Glutamatergic neuron (in vitro differentiated cells): ENCODE measurements around the gene DSP. TPM values are rescaled to one million over a fixed set of nuclear protein-coding genes. Genes with fewer than 3 reads are reported as not detected.

ENCODE experiments used
- DNase-seq: peaks from one replicate; pipeline ENCODE4 v3.0.0; 2022
- H3K27ac Mint-ChIP-seq: one replicate; pipeline ENCODE4 v1.8.0; 2020; ENCODE audit warnings: mild to moderate bottlenecking, mixed read lengths, inconsistent platforms; ENCODE audit not compliant: unreplicated experiment
- H3K27me3 Mint-ChIP-seq: one replicate; pipeline ENCODE4 v1.8.0; 2020; ENCODE audit warnings: mild to moderate bottlenecking, moderate library complexity, mixed read lengths, inconsistent platforms; ENCODE audit not compliant: unreplicated experiment
- H3K36me3 Mint-ChIP-seq: one replicate; pipeline ENCODE4 v1.8.0; 2020; ENCODE audit warnings: mild to moderate bottlenecking, mixed read lengths, inconsistent platforms; ENCODE audit not compliant: unreplicated experiment
- H3K4me1 Mint-ChIP-seq: one replicate; pipeline ENCODE4 v1.8.0; 2020; ENCODE audit warnings: mild to moderate bottlenecking, low read depth, mixed read lengths, inconsistent platforms; ENCODE audit not compliant: unreplicated experiment
- H3K4me3 Mint-ChIP-seq: one replicate; pipeline ENCODE4 v1.8.0; 2020; ENCODE audit warnings: mild to moderate bottlenecking, mixed read lengths, inconsistent platforms; ENCODE audit not compliant: unreplicated experiment
- H3K9me3 Mint-ChIP-seq: one replicate; pipeline ENCODE4 v1.8.0; 2020; ENCODE audit warnings: mild to moderate bottlenecking, moderate library complexity, mixed read lengths, inconsistent platforms; ENCODE audit not compliant: unreplicated experiment
- total RNA-seq: library from RNA; stranded (reverse); fragmentation: NEBNext Ultra II Directional; extraction: Animal tissue kit (Norgen Biotek cat#: 25700); gene quantifications from one replicate; pipeline ENCODE4 v1.2.1, GENCODE V29; 2021; ENCODE audit not compliant: unreplicated experiment
- TF ChIP-seq, protein P1 (sequence below): fragments of 200-600 bp; sonication (generic); IDR thresholded peaks from one replicate; pipeline ENCODE4 v1.5.0; 2021; ENCODE audit not compliant: partially characterized antibody, unreplicated experiment

The DSP gene
- total RNA-seq, 1 donor from 2014 or later = 8.9 TPM

DNA sequence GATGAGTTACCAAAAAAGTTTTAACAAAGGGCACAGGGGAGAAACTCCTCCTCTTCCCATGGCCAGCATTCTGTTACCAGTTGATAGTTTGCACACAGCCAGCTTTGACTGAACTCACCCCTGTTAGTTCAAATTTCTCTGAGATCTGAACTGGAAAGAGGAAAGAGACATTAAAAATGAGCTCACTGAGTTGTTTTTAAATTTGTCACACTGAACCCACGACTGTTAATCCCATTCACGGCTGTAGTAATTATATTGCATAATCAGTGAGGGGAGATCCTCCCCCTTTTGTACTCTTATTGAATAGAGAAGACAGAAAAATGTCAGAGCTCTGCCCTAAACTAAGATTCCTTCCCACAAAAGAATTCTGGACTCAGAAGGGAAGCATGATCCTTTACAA lies 17.5 kb upstream of the DSP start:
- Mint-ChIP-seq H3K36me3 (no peaks in the 10 kb centered on the region), H3K9me3 (peaks cover 3% of the 10 kb centered on the region), H3K27ac (no peak overlapping the region), H3K27me3 (peaks cover 2% of the 10 kb centered on the region), H3K4me1 (no peaks in the 10 kb centered on the region), H3K4me3 (no peak overlapping the region)
- TF ChIP-seq, protein P1, sequence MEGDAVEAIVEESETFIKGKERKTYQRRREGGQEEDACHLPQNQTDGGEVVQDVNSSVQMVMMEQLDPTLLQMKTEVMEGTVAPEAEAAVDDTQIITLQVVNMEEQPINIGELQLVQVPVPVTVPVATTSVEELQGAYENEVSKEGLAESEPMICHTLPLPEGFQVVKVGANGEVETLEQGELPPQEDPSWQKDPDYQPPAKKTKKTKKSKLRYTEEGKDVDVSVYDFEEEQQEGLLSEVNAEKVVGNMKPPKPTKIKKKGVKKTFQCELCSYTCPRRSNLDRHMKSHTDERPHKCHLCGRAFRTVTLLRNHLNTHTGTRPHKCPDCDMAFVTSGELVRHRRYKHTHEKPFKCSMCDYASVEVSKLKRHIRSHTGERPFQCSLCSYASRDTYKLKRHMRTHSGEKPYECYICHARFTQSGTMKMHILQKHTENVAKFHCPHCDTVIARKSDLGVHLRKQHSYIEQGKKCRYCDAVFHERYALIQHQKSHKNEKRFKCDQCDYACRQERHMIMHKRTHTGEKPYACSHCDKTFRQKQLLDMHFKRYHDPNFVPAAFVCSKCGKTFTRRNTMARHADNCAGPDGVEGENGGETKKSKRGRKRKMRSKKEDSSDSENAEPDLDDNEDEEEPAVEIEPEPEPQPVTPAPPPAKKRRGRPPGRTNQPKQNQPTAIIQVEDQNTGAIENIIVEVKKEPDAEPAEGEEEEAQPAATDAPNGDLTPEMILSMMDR = no peak
- DNase-seq = no peak

DNA sequence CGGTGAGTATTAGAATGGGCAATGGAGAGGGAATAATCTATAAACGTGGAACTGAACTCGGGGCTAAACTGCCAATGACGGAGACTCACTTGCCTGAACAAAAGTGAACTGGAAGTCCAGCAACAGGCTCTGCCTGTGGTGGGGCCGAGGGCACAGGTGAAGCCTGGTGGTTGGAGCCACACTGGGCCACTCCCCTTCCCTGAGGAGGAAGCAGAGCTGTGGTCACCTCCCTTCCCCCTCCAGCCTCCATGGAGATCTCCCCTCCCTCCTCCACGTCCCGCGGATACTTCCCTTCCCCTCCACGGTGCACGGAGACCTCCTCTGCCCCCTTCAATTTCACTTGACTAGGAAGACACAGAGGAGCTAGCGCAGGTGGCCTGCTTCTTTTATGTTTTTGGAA lies 14.7 kb upstream of the DSP start:
- TF ChIP-seq, protein P1 = no peak
- H3K27me3 Mint-ChIP-seq = peaks cover 2% of the 10 kb centered on the region
- no peaks in the 10 kb centered on the region for H3K36me3 Mint-ChIP-seq
- H3K27ac Mint-ChIP-seq = no peak overlapping the region
- H3K4me1 Mint-ChIP-seq = no peaks in the 10 kb centered on the region
- no peak for DNase-seq
- H3K9me3 Mint-ChIP-seq = peaks cover 1% of the 10 kb centered on the region
- no peak overlapping the region for H3K4me3 Mint-ChIP-seq

DNA sequence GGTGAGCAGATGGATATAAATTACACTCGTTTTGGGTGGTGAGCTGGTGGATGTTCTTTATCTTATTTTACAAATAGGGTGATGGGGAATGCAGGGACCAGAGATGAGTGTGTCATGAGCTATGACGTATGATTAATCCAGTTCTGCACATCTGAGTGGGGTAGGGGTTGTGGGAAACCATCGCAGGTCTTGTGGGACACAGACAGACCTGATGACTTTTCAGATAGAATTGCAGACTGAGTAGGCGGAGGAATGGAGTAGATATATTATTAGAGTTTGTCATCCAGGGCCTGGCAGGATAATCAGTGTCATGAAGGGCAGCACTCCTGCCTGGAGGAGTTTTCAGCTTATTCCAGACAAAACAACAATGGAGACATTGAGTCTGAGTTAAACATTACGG lies 12.9 kb upstream of the DSP start:
- H3K36me3 Mint-ChIP-seq = no peaks in the 10 kb centered on the region
- H3K9me3 Mint-ChIP-seq = peaks cover 1% of the 10 kb centered on the region
- no peak overlapping the region for H3K27ac Mint-ChIP-seq
- DNase-seq = no peak
- H3K4me3 Mint-ChIP-seq = no peak overlapping the region
- H3K4me1 Mint-ChIP-seq = no peaks in the 10 kb centered on the region
- H3K27me3 Mint-ChIP-seq = peaks cover 2% of the 10 kb centered on the region
- TF ChIP-seq, protein P1 = no peak

DNA sequence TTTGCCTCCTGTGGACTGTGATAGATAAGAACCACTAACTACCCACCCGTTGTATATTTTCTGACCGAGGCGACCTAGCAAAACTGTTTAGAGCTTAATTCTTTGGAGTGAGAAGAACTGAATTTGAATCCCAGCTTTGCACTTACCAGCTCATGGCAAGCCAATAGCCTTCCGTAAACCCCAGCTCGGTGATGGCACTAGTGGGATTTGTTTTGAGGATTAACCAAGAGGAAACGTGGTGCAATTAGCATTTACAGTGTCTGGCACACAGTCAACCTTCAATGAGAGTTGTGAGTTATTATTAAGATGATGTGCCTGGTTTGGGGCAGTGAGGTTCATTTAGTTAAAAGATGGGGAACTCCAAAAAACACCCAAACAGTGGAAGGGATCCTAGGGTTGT lies 12.3 kb upstream of the DSP start:
- H3K9me3 Mint-ChIP-seq = peaks cover 1% of the 10 kb centered on the region
- H3K27me3 Mint-ChIP-seq = peaks cover 2% of the 10 kb centered on the region
- H3K27ac Mint-ChIP-seq = no peak overlapping the region
- DNase-seq = no peak
- no peaks in the 10 kb centered on the region for H3K4me1 Mint-ChIP-seq
- no peaks in the 10 kb centered on the region for H3K36me3 Mint-ChIP-seq
- H3K4me3 Mint-ChIP-seq = no peak overlapping the region
- TF ChIP-seq, protein P1 = no peak

DNA sequence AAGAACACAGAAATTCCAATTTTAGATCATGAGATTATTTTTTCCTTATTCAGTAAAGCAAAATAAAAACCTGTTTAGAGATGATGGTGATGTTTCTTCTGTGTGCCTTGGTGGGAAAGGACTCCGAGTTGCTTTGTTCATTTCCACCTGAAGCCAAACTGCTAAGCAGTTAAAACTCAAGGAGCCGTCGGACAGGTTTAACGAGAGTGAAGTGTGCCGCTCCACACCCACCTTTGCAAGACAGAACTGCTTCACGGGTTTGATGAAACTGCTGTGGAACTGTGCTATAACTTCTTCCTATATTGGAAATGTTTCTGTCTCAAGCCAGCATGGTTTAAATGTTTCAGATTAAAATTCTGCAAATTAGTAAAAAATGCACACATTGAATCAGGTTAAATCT lies 9.2 kb upstream of the DSP start:
- H3K4me3 Mint-ChIP-seq = no peak overlapping the region
- no peak overlapping the region for H3K27ac Mint-ChIP-seq
- TF ChIP-seq, protein P1 = no peak
- no peaks in the 10 kb centered on the region for H3K36me3 Mint-ChIP-seq
- H3K27me3 Mint-ChIP-seq = no peaks in the 10 kb centered on the region
- DNase-seq = no peak
- H3K4me1 Mint-ChIP-seq = no peaks in the 10 kb centered on the region
- no peaks in the 10 kb centered on the region for H3K9me3 Mint-ChIP-seq
